Right atrium auricular region (tissue), 2 donors: Measurements from ENCODE around the gene PPP1R14C. TPM values are rescaled to one million over a fixed set of nuclear protein-coding genes. Genes with fewer than 3 reads are reported as not detected.
A peak's percentile ranks its signal among the peaks of the same experiment; 100 is the strongest.

Experiments used
- DNase-seq: peaks from one replicate; pipeline ENCODE4 v3.0.0-alpha.2; 2019; ENCODE audit warnings: low spot score
- H3K27ac ChIP-seq, 2 donors: fragments of 200-600 bp; sonication (generic); 1 replicate in 1 of 2; 2 replicates in 1 of 2; pipeline ENCODE4 v1.5.1; 2016 to 2019
- H3K27me3 ChIP-seq, 2 donors: fragments of 200-600 bp; sonication (generic); one replicate each; pipeline versions ENCODE4 v1.5.1 to v1.6.0; 2017 to 2019
- H3K36me3 ChIP-seq: fragments of 200-600 bp; sonication (generic); one replicate; pipeline ENCODE4 v1.5.1; 2016
- H3K4me1 ChIP-seq, 2 donors: fragments of 200-600 bp; sonication (generic); one replicate each; pipeline versions ENCODE4 v1.5.1 to v1.6.0; 2017 to 2019
- H3K4me3 ChIP-seq, 2 donors: fragments of 200-600 bp; sonication (generic); 1 replicate in 1 of 2; 2 replicates in 1 of 2; pipeline ENCODE4 v1.5.1; 2017 to 2019; ENCODE audit warnings: mild to moderate bottlenecking in 1 of 2, moderate library complexity in 1 of 2
- H3K9me3 ChIP-seq, 2 donors: fragments of 200-600 bp; sonication (generic); one replicate each; pipeline ENCODE4 v1.5.1; 2019
- total RNA-seq, 2 donors: library from RNA; depleted of rRNA; stranded (reverse); fragments of >200 nt; gene quantifications; one replicate each; pipeline ENCODE4 v1.1.0, GENCODE V29; 2016
- TF ChIP-seq, protein P1 (sequence below), 2 donors: fragments of 200-600 bp; sonication (generic); IDR thresholded peaks; one replicate each; pipeline ENCODE4 v1.5.1; 2019; ENCODE audit warnings: antibody characterized with exemption in 2 of 2

PPP1R14C gene
- total RNA-seq, 2 donors from 2014 or later = 85.4 to 130 TPM

DNA sequence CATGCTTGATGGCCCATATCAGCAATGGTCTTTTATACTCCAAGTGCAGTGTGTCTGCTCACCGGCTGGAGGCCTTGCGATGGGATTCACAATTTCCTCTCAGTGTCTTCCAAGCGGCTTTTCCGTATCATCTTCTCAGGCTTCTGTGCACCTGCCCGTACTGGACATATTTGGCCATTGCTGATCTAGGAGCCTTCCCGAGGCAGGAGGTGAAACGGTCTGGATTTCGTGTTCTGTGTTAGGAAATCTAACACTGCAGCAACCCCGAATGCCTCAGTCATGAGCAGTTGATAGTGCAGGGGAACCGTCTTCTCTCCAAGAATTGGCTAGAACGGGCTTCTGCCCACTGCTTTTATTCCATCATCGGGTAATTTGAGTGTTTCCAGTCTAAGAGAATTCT is 60.5 kb downstream of the PPP1R14C start:
- H3K4me3 ChIP-seq = no peak overlapping the region
- H3K27ac ChIP-seq = no peak overlapping the region
- peaks cover 0 to 61% of the 10 kb centered on the region in 2 donors for H3K4me1 ChIP-seq
- TF ChIP-seq, protein P1, sequence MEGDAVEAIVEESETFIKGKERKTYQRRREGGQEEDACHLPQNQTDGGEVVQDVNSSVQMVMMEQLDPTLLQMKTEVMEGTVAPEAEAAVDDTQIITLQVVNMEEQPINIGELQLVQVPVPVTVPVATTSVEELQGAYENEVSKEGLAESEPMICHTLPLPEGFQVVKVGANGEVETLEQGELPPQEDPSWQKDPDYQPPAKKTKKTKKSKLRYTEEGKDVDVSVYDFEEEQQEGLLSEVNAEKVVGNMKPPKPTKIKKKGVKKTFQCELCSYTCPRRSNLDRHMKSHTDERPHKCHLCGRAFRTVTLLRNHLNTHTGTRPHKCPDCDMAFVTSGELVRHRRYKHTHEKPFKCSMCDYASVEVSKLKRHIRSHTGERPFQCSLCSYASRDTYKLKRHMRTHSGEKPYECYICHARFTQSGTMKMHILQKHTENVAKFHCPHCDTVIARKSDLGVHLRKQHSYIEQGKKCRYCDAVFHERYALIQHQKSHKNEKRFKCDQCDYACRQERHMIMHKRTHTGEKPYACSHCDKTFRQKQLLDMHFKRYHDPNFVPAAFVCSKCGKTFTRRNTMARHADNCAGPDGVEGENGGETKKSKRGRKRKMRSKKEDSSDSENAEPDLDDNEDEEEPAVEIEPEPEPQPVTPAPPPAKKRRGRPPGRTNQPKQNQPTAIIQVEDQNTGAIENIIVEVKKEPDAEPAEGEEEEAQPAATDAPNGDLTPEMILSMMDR (IDR thresholded peaks at IDR 0.05) = no peak
- no peaks in the 10 kb centered on the region for H3K9me3 ChIP-seq
- H3K27me3 ChIP-seq = no peaks in the 10 kb centered on the region
- no peaks in the 10 kb centered on the region for H3K36me3 ChIP-seq
- no peak for DNase-seq

DNA sequence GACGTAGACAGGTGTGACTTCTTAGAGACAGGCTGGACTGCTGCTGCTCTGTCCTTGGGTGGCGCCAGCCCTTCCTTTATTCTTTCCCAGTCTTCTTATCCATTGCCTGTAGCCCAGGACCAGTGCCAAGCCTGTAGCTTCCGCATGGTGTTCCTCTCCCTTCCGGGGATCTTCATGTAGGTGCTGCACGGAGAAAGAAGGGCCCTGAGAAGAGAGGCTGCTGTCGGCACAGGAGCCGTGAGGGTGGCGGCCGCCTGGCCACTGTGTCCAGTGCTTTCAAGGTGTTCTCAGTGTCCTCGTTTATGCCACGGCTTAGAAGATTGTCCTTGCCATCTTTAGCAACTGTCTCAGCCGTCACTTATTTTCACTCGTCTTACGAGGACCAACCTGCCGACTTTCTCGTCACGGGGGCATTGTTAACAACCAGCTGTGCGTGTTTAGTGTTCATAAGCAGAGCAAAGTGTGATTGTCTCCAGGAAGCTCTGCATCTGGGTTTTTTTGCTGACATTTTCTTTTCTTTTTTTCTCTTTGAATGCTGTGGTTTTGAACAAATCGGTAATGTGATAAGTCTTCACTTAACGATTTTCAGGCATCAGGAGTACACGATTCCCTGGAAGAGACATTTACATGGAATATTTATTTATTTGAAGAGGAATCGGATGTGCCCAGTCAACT is 61.2 kb downstream of the PPP1R14C start:
- Histone ChIP-seq H3K36me3 (no peaks in the 10 kb centered on the region), H3K27ac (no peak overlapping the region), H3K27me3 (no peaks in the 10 kb centered on the region), H3K4me3 (no peak overlapping the region), H3K4me1 (peaks cover 0 to 56% of the 10 kb centered on the region in 2 donors), H3K9me3 (no peaks in the 10 kb centered on the region)
- TF ChIP-seq, protein P1 (IDR thresholded peaks at IDR 0.05) = no peak
- DNase-seq = no peak

DNA sequence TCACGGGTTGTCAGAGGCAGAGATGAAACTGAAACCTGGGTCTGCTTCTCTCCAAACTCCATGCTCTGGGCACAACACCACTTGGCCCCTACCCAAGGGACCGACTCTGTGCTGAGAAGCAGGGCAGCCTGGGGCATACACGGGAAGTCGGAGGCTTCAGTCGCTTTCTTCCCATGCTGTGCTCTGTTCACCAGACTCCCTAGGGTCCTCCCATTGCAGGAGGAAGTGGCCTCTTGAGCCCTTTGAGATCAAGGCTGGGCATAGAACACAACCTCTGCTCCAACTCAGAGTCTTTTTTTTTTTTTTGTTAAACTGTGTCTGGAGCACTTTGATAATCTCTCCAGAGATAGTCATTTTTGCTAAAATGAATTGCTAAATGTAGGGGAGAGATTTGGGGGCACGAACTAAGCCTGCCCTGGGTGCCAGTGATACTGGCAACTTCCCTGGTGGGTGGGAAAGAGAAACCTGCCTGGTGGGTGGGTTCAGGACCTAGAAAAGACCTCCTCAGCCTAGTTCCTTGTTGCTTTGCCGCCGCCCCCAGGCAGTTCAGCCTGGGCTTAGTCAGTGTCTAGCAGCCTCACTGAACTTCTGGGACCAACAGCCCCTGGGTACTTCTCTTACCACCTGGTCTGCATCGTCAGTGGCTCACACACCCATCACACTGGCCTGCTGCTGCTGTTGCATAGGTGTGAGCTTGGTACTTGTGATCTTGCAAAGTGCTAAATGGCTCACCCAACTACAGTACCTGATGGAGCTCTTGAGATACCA is 62.0 kb downstream of the PPP1R14C start:
- Histone ChIP-seq H3K4me1 (peaks cover 0 to 47% of the 10 kb centered on the region in 2 donors), H3K27me3 (no peaks in the 10 kb centered on the region), H3K36me3 (no peaks in the 10 kb centered on the region), H3K27ac (no peak overlapping the region), H3K4me3 (no peak overlapping the region), H3K9me3 (no peaks in the 10 kb centered on the region)
- no peak for DNase-seq
- TF ChIP-seq, protein P1 (IDR thresholded peaks at IDR 0.05) = no peak

DNA sequence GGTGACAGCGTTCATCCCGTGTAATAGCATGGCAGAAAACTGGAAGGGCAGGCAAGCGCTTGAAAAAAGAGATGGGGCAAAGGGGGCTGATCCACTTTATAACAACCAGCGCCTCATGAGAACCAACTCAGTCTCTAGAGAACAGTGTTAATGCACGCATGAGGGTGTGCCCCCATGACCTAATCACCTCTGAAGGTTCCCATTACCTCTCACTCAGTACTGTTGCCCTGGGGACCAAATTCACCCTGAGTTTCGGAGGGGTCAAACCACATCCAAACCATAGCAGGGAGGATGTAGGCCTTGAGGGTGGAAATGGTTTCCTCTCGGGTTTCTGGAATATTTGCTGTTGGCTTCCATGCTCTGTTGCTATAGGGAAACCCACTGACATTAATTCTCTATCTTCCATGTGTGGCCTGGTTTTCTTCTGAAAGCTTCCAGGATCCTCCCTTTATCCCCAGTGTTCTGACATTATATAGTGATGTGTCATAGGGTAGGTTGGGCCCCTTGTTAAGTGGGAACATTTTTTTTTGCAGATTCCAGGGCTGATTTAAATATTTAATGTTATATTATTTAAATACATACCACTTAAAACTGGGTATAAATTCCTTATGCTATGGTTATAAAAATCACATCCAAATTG is 65.2 kb downstream of the PPP1R14C start:
- Histone ChIP-seq H3K4me1 (peaks cover 0 to 34% of the 10 kb centered on the region in 2 donors), H3K36me3 (no peaks in the 10 kb centered on the region), H3K4me3 (no peak overlapping the region), H3K27ac (peak overlapping the region in 1 of 2 donors; percentile 50), H3K27me3 (no peaks in the 10 kb centered on the region), H3K9me3 (no peaks in the 10 kb centered on the region)
- no peak for DNase-seq
- TF ChIP-seq, protein P1 (IDR thresholded peaks at IDR 0.05) = no peak

DNA sequence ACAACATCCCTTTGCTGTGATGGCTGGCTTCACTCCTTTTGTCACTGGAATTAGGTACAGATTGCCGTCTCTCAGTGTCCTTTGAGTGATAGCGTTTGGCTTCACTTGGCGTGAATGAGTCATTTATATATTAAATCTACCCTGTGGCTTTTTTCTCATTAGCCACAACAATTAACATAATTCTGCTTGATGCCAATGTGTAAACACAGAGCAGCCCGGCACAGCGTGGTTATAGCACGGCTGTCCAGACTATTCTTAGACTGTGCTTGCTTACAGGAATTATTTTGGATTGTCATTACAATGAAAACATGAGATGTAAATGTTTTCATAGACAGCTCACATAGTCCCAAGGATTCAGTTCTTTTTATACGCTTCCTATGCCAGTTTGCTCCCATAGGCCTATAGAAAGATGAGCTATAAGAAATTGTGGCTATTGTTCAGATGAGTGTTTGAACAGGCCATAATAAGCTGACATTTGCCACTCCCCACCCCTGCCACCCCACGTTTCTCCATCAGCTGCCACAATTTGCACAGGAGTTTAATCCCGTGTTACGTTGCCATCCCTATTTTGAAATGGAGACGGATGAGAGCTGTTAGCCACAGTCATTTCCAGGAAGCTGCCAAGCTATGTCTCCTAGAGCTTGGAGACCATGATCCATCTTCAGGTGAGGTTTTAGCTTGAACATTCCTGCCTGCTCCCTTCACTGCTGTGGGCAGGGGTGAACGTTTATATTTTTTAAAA is 65.9 kb downstream of the PPP1R14C start:
- Histone ChIP-seq H3K36me3 (no peaks in the 10 kb centered on the region), H3K9me3 (no peaks in the 10 kb centered on the region), H3K27ac (peak overlapping the region in 1 of 2 donors; percentile 50), H3K27me3 (no peaks in the 10 kb centered on the region), H3K4me1 (peaks cover 0 to 34% of the 10 kb centered on the region in 2 donors), H3K4me3 (no peak overlapping the region)
- TF ChIP-seq, protein P1 (IDR thresholded peaks at IDR 0.05) = no peak
- no peak for DNase-seq
